Choroid plexus epithelial cell (primary cell): Measurements from ENCODE around the gene MTMR12.

Experiments
- DNase-seq: peaks from one replicate; pipeline ENCODE4 v3.0.0-alpha.2; 2010; ENCODE audit warnings: low read depth
- H3K4me3 ChIP-seq: 2 replicates; pipeline ENCODE4 v1.5.1; 2011; ENCODE audit warnings: low read depth, mild to moderate bottlenecking, control low read depth, low read length, moderate library complexity
- CTCF ChIP-seq: conservative IDR thresholded peaks from 2 replicates; pipeline ENCODE4 v1.5.1; 2011; ENCODE audit warnings: low read depth, mild to moderate bottlenecking, control low read depth, inconsistent platforms, low read length, moderate library complexity

MTMR12 gene

GRCh38 chr5:32272746-32273145 is 40.0 kb downstream of the MTMR12 start:
- DNase-seq: no peak
- no peak overlapping the region for H3K4me3 ChIP-seq
- TF ChIP-seq CTCF: no peak

DNA sequence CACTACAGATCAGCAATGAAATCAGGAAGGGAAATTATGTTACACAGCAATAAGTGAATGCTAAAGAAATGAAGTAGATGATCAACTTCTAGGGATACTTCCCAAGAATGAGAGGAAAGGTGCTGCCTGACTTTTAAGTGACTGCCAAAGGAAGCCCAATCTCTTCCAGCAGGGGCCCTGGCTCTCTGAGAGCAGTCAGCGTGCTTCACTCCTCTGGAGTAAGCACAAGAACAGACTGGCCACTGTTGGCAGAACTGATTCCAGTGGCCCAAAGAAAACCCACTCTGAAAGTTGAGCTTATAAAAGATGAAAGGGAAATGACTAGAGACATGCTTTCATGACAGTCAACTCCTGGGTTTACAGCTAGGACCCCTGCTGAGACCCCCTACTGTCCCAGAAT is 41.8 kb downstream of the MTMR12 start:
- H3K4me3 ChIP-seq: no peak overlapping the region
- DNase-seq: no peak

GRCh38 chr5:32270178-32270577 is 42.6 kb downstream of the MTMR12 start:
- no peak for DNase-seq
- no peak overlapping the region for H3K4me3 ChIP-seq
- no peak for TF ChIP-seq CTCF

More for the DNA sequence above, 41.8 kb downstream of the MTMR12 start:
- TF ChIP-seq CTCF: peak; percentile 18

- no peak for DNase-seq
- H3K4me3 ChIP-seq: no peak overlapping the region
- no peak for TF ChIP-seq CTCF
These were observed 46.8 kb downstream of the MTMR12 start for GRCh38 chr5:32265902-32266301.

GRCh38 chr5:32264957-32265572 is 47.7 kb downstream of the MTMR12 start:
- no peak for DNase-seq
- no peak overlapping the region for H3K4me3 ChIP-seq
- TF ChIP-seq CTCF: no peak

DNA sequence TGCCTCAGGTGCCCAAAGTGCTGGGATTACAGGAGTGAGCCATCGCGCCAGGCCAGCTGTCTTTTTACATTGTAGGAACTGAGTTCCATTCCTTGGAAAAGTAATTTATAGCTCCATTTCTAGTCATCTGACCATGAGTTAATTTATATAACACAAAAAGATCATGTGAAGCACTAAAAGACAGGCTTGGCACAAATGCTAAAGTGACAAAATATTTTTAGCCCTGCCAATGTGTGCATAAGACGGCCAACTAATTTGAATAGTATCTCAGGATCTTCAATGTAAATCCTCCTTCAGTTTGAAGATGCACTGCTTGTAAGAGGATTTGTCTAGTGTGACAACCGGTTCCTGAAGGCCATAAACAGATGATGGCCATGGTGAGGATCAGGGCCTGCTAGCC is 49.1 kb downstream of the MTMR12 start:
- DNase-seq: no peak
- no peak for TF ChIP-seq CTCF
- no peak overlapping the region for H3K4me3 ChIP-seq

GRCh38 chr5:32261198-32261597 is 51.5 kb downstream of the MTMR12 start:
- peak; percentile 17 for DNase-seq
- TF ChIP-seq CTCF: no peak
- no peak overlapping the region for H3K4me3 ChIP-seq
